ENCODE data around the gene SSH3. TPM values are rescaled to one million over a fixed set of nuclear protein-coding genes. Genes with fewer than 3 reads are reported as not detected.

SSH3 gene
- polyA plus RNA-seq, 2 donors: 38.6 to 55.6 TPM

DNA sequence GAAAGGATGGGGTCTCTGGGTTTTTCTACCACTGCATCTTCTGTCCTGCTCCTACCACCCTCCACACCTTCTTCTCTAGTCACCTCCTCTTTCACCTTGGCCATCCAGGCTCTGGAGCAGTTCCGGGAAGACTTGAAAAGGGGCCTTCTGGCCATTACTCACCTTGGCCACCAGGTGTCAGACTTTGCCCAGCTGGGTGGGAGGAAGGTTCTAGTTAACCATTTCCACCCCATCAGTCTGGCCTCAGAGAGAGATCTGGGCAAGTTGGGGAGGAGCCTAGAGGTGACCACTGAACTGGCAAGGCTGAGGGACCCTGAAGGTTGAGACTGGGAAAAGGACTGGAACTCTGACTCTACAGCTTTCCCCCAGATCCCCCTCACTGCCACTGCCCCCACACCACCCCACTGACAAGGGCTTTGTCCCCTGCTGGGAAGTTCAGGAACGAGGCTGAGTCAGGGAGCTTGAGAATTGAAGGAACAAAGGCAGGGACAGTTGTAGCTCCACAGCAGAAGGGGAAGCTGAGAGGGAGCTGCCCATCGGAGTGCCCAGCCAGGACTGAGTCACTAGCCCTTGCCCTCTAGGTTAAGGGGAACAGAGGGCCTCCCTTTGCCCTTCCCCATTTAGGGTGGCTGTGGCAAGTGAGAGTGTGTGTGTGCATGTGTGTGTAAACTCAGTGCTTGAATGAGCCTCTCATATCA, 53.7 kb downstream of the SSH3 start:
- Histone ChIP-seq H3K4me3 (ENCODE audit: low read depth in 1 of 2, low read length in 2 of 2) (no peak overlapping the region), H3K27ac (ENCODE audit: low read depth in 2 of 2, low read length in 1 of 2) (peak overlapping the region; percentile 10 to 95), H3K4me1 (ENCODE audit: control insufficient read depth in 2 of 2, insufficient read depth in 2 of 2, low read length in 1 of 2) (peaks cover 2 to 23% of the 10 kb centered on the region in 2 donors), H3K27me3 (ENCODE audit: control insufficient read depth in 1 of 2, insufficient read depth in 2 of 2, low read length in 2 of 2) (no peaks in the 10 kb centered on the region), H3K9me3 (ENCODE audit: control insufficient read depth in 2 of 2, insufficient read depth in 1 of 2, low read depth in 1 of 2, low read length in 1 of 2) (no peaks in the 10 kb centered on the region), H3K36me3 (ENCODE audit: control insufficient read depth in 2 of 2, insufficient read depth in 2 of 2, low read length in 1 of 2) (no peaks in the 10 kb centered on the region)
- 28 to 30% methylated on average over 3 of the region's 3 CpGs for WGBS, 2 donors

DNA sequence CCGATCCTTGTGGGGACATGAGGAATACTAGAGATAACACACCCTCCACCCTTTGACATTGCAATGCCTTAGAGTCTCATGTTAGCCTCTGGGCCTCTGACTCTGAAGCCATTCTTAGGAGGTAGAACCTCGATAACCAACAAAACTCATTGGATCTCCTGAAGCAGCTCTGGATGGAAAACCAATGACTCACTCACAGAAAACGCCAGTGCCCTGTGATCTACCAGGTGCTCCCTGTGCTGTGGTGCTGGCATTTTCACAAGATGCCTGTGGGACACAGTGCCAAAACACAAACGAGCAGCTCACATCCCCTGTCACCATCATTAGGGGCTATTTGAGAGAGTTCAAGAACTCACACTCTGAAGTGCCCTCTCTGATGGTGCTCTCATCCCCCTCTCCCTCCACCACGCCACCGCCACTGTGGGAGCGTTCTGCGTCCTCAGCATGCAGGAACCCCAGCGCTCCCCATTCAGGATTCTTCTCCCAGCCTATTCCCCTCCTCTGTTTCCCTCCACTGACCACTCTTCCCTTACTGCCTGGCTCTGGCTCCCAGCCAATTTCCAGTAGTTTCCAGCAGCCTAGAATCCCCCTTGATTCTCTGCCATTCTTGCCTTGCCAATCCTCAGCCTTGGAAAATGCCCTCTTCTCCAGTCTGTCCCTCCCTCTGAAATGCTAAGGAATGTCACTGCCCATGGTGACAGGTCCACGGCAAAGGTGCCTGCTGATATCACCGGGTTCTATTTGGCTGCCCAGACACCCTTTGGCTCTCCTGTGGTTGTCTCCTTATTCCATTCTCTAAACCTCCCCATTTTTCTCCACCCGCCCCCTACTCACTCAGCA, 54.7 kb downstream of the SSH3 start:
- H3K27me3 ChIP-seq (ENCODE audit: control insufficient read depth in 1 of 2, insufficient read depth in 2 of 2, low read length in 2 of 2): no peaks in the 10 kb centered on the region
- WGBS, 2 donors: 74 to 76% methylated on average over 12 of the region's 12 CpGs
- H3K4me3 ChIP-seq (ENCODE audit: low read depth in 1 of 2, low read length in 2 of 2): no peak overlapping the region
- peaks cover 2 to 21% of the 10 kb centered on the region in 2 donors for H3K4me1 ChIP-seq (ENCODE audit: control insufficient read depth in 2 of 2, insufficient read depth in 2 of 2, low read length in 1 of 2)
- no peaks in the 10 kb centered on the region for H3K9me3 ChIP-seq (ENCODE audit: control insufficient read depth in 2 of 2, insufficient read depth in 1 of 2, low read depth in 1 of 2, low read length in 1 of 2)
- H3K36me3 ChIP-seq (ENCODE audit: control insufficient read depth in 2 of 2, insufficient read depth in 2 of 2, low read length in 1 of 2): no peaks in the 10 kb centered on the region
- H3K27ac ChIP-seq (ENCODE audit: low read depth in 2 of 2, low read length in 1 of 2): no peak overlapping the region

Other genes with a start within 250 kb of the SSH3 start
- gene RHOD, start 246.7 kb upstream of the SSH3 start, polyA plus RNA-seq: 100 to 1,000 TPM; 194 to 213 TPM
- gene KDM2A, start 184.3 kb upstream of the SSH3 start, polyA plus RNA-seq: 10 to 100 TPM; 36.8 to 54.9 TPM
- gene GRK2, start 37.1 kb upstream of the SSH3 start, polyA plus RNA-seq: 10 to 100 TPM; 62.4 to 74.2 TPM
- 10 to 100 TPM; 36.8 to 87.3 TPM for gene ANKRD13D, start 14.2 kb upstream of the SSH3 start, polyA plus RNA-seq
- 100 to 1,000 TPM; 112 to 114 TPM for gene POLD4, start 50.0 kb downstream of the SSH3 start, polyA plus RNA-seq
- gene CLCF1, start 70.1 kb downstream of the SSH3 start, polyA plus RNA-seq: 1 to 10 TPM; 1.4 to 2.2 TPM
- gene RAD9A, start 88.5 kb downstream of the SSH3 start, polyA plus RNA-seq: 10 to 100 TPM; 17.5 to 26.2 TPM
- gene PPP1CA, start 98.3 kb downstream of the SSH3 start, polyA plus RNA-seq: 100 to 1,000 TPM; 105 to 149 TPM
- 1 to 10 TPM; 3.9 to 6.2 TPM for gene TBC1D10C, start 100.6 kb downstream of the SSH3 start, polyA plus RNA-seq
- under 1 TPM; 0.21 to 0.29 TPM for gene CARNS1, start 112.1 kb downstream of the SSH3 start, polyA plus RNA-seq
- 10 to 100 TPM; 79.6 to 85.9 TPM for gene RPS6KB2, start 125.0 kb downstream of the SSH3 start, polyA plus RNA-seq
- gene PTPRCAP, start 134.2 kb downstream of the SSH3 start, polyA plus RNA-seq: 1 to 10 TPM; 6.2 to 6.5 TPM
- gene CORO1B, start 139.9 kb downstream of the SSH3 start, polyA plus RNA-seq: 100 to 1,000 TPM in 1 of 2 donors, 10 to 100 TPM in 1; 70.7 to 114 TPM
- not detected for gene GPR152, start 149.2 kb downstream of the SSH3 start, polyA plus RNA-seq
- gene CABP4, start 151.8 kb downstream of the SSH3 start, polyA plus RNA-seq: under 1 TPM; 0.14 to 0.39 TPM
- 100 to 1,000 TPM; 154 to 160 TPM for gene TMEM134, start 165.7 kb downstream of the SSH3 start, polyA plus RNA-seq
- gene AIP, start 179.5 kb downstream of the SSH3 start, polyA plus RNA-seq: 10 to 100 TPM; 34.1 to 41.5 TPM
- gene PITPNM1, start 201.8 kb downstream of the SSH3 start, polyA plus RNA-seq: 10 to 100 TPM; 18.2 to 29.3 TPM
- gene CDK2AP2, start 204.6 kb downstream of the SSH3 start, polyA plus RNA-seq: 10 to 100 TPM; 49.4 to 52.2 TPM
- not detected for gene CABP2, start 219.9 kb downstream of the SSH3 start, polyA plus RNA-seq